ENCODE data around the gene MAP3K1. TPM values are rescaled to one million over a fixed set of nuclear protein-coding genes. Genes with fewer than 3 reads are reported as not detected.

MAP3K1 gene
- total and polyA plus RNA-seq, 5 donors from 2014 or later = 64.3 to 110 (median 81.1) TPM

DNA sequence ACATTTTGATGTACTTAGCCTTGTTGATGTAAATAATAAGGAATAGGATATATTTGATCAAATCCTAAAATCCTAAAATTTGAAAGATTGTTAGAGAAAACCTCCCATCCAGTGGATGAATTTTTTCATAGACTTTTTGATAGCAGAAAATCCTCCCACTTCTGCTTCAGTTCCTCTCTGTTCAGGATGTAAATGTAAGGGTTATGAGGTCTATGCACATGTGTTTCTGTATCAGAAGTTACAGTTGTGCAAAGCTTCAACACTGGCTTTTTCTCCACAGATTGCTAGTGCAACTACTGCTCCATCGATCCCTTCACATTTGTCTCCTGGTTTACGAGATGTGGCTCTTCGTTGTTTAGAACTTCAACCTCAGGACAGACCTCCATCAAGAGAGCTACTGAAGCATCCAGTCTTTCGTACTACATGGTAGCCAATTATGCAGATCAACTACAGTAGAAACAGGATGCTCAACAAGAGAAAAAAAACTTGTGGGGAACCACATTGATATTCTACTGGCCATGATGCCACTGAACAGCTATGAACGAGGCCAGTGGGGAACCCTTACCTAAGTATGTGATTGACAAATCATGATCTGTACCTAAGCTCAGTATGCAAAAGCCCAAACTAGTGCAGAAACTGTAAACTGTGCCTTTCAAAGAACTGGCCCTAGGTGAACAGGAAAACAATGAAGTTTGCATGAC is 78.1 kb downstream of the MAP3K1 start:
- Histone ChIP-seq H3K27ac (ENCODE audit: insufficient read depth, low read length, poor library complexity, severe bottlenecking) (no peak overlapping the region), H3K4me1 (ENCODE audit: control insufficient read depth, insufficient read depth, low read length, poor library complexity, severe bottlenecking) (peaks cover 2% of the 10 kb centered on the region), H3K36me3 (ENCODE audit: control insufficient read depth, insufficient read depth, low read length) (peaks cover 72% of the 10 kb centered on the region), H3K9me3 (ENCODE audit: control insufficient read depth in 2 of 2, low read length in 2 of 2) (no peaks in the 10 kb centered on the region), H3K4me3 (ENCODE audit: low read depth, low read length) (no peak overlapping the region), H3K27me3 (ENCODE audit: control insufficient read depth, insufficient read depth, low read length) (no peaks in the 10 kb centered on the region)
- Mint-ChIP-seq H3K36me3 (peaks cover 59% of the 10 kb centered on the region), H3K4me1 (peaks cover 12 to 31% (median 21%) of the 10 kb centered on the region in 4 donors), H3K4me3 (no peak overlapping the region), H3K27ac (peak overlapping the region in 2 of 3 donors; percentile 62 to 72), H3K9me3 (peaks cover 0 to 1% (median 0%) of the 10 kb centered on the region in 7 donors), H3K27me3 (no peaks in the 10 kb centered on the region)
- ATAC-seq (ENCODE audit: low read depth in 2 of 2) (peak in 1 of 2 donors; percentile 28), DNase-seq (no peak)

DNA sequence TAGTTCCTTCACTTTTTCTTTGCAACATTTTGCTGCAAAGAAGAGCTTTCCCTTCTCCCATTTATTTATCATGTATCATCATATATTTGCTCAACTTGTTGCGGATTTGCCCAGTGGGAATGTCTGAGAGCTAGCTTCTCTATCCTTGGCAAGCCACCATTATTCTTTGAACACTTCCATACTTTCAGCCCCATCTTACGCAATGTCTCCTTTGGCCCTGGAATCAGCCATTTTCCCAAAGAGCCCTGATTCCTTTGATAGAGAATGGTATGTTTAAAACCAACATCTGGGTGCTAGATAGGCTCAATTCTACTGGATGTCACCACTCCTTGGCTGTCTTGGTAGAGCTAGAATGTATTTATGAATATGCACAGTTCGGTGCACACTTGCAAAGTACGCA is 81.4 kb downstream of the MAP3K1 start:
- no peaks in the 10 kb centered on the region for H3K9me3 ChIP-seq (ENCODE audit: control insufficient read depth in 2 of 2, low read length in 2 of 2)
- H3K4me1 ChIP-seq (ENCODE audit: control insufficient read depth, insufficient read depth, low read length, poor library complexity, severe bottlenecking) = peaks cover 7% of the 10 kb centered on the region
- ATAC-seq (ENCODE audit: low read depth in 2 of 2) (no peak), DNase-seq (no peak)
- peaks cover 8 to 25% (median 10%) of the 10 kb centered on the region in 4 donors for H3K4me1 Mint-ChIP-seq
- H3K27me3 ChIP-seq (ENCODE audit: control insufficient read depth, insufficient read depth, low read length) = no peaks in the 10 kb centered on the region
- no peak overlapping the region for H3K27ac ChIP-seq (ENCODE audit: insufficient read depth, low read length, poor library complexity, severe bottlenecking)
- H3K4me3 Mint-ChIP-seq = peak overlapping the region in 1 of 4 donors; percentile 59
- no peaks in the 10 kb centered on the region for H3K27me3 Mint-ChIP-seq
- H3K9me3 Mint-ChIP-seq = peaks cover 0 to 1% (median 0%) of the 10 kb centered on the region in 7 donors
- peaks cover 35% of the 10 kb centered on the region for H3K36me3 Mint-ChIP-seq
- peak overlapping the region in 1 of 3 donors; percentile 10 for H3K27ac Mint-ChIP-seq
- H3K36me3 ChIP-seq (ENCODE audit: control insufficient read depth, insufficient read depth, low read length) = peaks cover 42% of the 10 kb centered on the region
- no peak overlapping the region for H3K4me3 ChIP-seq (ENCODE audit: low read depth, low read length)

DNA sequence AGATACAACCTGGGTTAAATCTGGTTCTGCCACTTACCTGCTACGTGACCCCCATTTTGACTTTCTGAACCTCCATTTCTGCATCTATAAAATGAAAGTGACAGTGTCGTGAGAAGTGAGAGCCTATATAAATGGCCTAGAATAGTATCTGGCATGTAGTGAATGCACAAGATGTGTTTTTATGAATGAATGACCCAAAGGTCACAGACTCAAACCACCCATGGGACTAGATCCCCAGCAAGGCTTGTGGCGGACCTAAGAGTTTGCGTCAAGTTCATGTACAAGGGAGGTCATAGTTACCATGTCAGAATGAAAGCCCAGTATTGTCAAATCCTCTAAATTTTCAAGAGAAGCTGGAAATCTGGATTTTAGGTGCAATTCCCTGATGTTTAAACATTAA is 82.9 kb downstream of the MAP3K1 start:
- no peaks in the 10 kb centered on the region for H3K9me3 ChIP-seq (ENCODE audit: control insufficient read depth in 2 of 2, low read length in 2 of 2)
- no peak overlapping the region for H3K27ac ChIP-seq (ENCODE audit: insufficient read depth, low read length, poor library complexity, severe bottlenecking)
- no peak for ATAC-seq (ENCODE audit: low read depth in 2 of 2)
- no peaks in the 10 kb centered on the region for H3K27me3 Mint-ChIP-seq
- H3K27ac Mint-ChIP-seq = peak overlapping the region in 2 of 3 donors; percentile 47 to 73
- peaks cover 5 to 21% (median 8%) of the 10 kb centered on the region in 4 donors for H3K4me1 Mint-ChIP-seq
- no peak for DNase-seq
- H3K9me3 Mint-ChIP-seq = peaks cover 0 to 1% (median 0%) of the 10 kb centered on the region in 7 donors
- H3K4me3 ChIP-seq (ENCODE audit: low read depth, low read length) = no peak overlapping the region
- H3K4me1 ChIP-seq (ENCODE audit: control insufficient read depth, insufficient read depth, low read length, poor library complexity, severe bottlenecking) = peaks cover 7% of the 10 kb centered on the region
- peaks cover 24% of the 10 kb centered on the region for H3K36me3 Mint-ChIP-seq
- peaks cover 33% of the 10 kb centered on the region for H3K36me3 ChIP-seq (ENCODE audit: control insufficient read depth, insufficient read depth, low read length)
- peak overlapping the region in 2 of 4 donors; percentile 22 to 53 for H3K4me3 Mint-ChIP-seq
- H3K27me3 ChIP-seq (ENCODE audit: control insufficient read depth, insufficient read depth, low read length) = no peaks in the 10 kb centered on the region

- peaks cover 7% of the 10 kb centered on the region for H3K4me1 ChIP-seq (ENCODE audit: control insufficient read depth, insufficient read depth, low read length, poor library complexity, severe bottlenecking)
- Mint-ChIP-seq H3K36me3 (peaks cover 11% of the 10 kb centered on the region), H3K4me1 (peaks cover 2 to 16% (median 4%) of the 10 kb centered on the region in 4 donors), H3K9me3 (peaks cover 0 to 1% (median 0%) of the 10 kb centered on the region in 7 donors), H3K27me3 (peaks cover 10% of the 10 kb centered on the region), H3K27ac (no peak overlapping the region), H3K4me3 (no peak overlapping the region)
- H3K4me3 ChIP-seq (ENCODE audit: low read depth, low read length) = no peak overlapping the region
- peaks cover 12% of the 10 kb centered on the region for H3K36me3 ChIP-seq (ENCODE audit: control insufficient read depth, insufficient read depth, low read length)
- H3K27ac ChIP-seq (ENCODE audit: insufficient read depth, low read length, poor library complexity, severe bottlenecking) = no peak overlapping the region
- ATAC-seq (ENCODE audit: low read depth in 2 of 2) = no peak
- H3K9me3 ChIP-seq (ENCODE audit: control insufficient read depth in 2 of 2, low read length in 2 of 2) = no peaks in the 10 kb centered on the region
- DNase-seq = no peak
- H3K27me3 ChIP-seq (ENCODE audit: control insufficient read depth, insufficient read depth, low read length) = peaks cover 3% of the 10 kb centered on the region
Observed at GRCh38 chr5:56900395-56900794, 85.0 kb downstream of the MAP3K1 start.

DNA sequence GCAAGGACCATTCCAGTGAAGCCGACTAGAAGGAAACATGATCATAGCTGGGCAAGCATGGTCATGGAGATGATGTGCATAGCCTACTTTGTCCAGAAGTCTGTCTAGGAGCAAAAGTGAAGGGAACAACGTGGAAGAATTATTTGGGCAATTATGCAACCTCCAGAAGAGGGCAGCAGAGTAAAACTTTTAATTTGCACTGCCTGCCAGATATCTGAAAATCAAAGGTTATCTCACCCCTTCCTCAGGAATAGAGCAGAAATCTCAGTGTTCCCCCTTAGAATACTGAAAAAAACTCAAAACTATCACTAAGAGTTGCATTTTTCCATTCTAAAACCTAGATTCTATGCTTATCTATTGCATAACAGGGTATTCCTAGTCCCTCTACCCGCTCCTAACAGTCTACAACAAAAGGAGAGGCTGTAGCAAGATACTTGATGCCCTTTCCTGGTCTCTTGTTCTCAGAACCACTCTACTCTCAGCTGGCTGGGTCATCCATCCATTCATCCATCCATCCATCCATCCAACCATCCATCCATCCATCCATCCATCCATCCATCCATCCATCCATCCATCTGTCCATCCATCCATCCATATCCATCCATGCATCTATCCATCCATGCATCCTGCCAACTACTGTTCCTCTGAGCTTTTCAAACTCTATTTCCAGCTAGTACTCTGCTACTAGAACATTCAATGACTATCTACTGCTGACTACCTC is 85.7 kb downstream of the MAP3K1 start:
- H3K4me1 ChIP-seq (ENCODE audit: control insufficient read depth, insufficient read depth, low read length, poor library complexity, severe bottlenecking) = peaks cover 7% of the 10 kb centered on the region
- peaks cover 3% of the 10 kb centered on the region for H3K27me3 ChIP-seq (ENCODE audit: control insufficient read depth, insufficient read depth, low read length)
- H3K4me3 ChIP-seq (ENCODE audit: low read depth, low read length) = no peak overlapping the region
- Mint-ChIP-seq H3K27ac (no peak overlapping the region), H3K27me3 (peaks cover 14% of the 10 kb centered on the region), H3K4me1 (peaks cover 0 to 16% (median 2%) of the 10 kb centered on the region in 4 donors), H3K4me3 (no peak overlapping the region), H3K9me3 (peaks cover 0 to 1% (median 0%) of the 10 kb centered on the region in 7 donors), H3K36me3 (peaks cover 8% of the 10 kb centered on the region)
- ATAC-seq (ENCODE audit: low read depth in 2 of 2) (peak; percentile 29 to 50), DNase-seq (peak; percentile 8 to 59 (median 57))
- no peak overlapping the region for H3K27ac ChIP-seq (ENCODE audit: insufficient read depth, low read length, poor library complexity, severe bottlenecking)
- no peaks in the 10 kb centered on the region for H3K9me3 ChIP-seq (ENCODE audit: control insufficient read depth in 2 of 2, low read length in 2 of 2)
- peaks cover 9% of the 10 kb centered on the region for H3K36me3 ChIP-seq (ENCODE audit: control insufficient read depth, insufficient read depth, low read length)

DNA sequence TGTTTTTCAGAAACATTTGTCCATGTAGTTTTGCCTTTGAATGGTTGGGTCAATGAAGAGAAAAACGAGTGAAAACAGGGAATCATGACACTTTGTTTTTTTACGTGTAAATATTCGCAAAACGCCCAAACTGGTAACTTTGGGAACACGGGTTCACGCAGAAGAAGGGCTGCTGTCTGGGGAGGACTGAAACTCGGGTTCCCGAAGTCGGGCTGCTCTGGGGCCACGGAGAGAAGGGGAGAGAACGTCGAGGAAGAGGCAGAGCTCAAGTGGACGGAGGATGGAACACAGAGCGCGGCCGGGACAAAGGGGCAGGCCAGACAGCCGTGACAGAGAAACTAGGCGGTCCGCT is 93.6 kb downstream of the MAP3K1 start:
- no peak for DNase-seq
- ATAC-seq (ENCODE audit: low read depth in 2 of 2) = peak; percentile 1 to 7

DNA sequence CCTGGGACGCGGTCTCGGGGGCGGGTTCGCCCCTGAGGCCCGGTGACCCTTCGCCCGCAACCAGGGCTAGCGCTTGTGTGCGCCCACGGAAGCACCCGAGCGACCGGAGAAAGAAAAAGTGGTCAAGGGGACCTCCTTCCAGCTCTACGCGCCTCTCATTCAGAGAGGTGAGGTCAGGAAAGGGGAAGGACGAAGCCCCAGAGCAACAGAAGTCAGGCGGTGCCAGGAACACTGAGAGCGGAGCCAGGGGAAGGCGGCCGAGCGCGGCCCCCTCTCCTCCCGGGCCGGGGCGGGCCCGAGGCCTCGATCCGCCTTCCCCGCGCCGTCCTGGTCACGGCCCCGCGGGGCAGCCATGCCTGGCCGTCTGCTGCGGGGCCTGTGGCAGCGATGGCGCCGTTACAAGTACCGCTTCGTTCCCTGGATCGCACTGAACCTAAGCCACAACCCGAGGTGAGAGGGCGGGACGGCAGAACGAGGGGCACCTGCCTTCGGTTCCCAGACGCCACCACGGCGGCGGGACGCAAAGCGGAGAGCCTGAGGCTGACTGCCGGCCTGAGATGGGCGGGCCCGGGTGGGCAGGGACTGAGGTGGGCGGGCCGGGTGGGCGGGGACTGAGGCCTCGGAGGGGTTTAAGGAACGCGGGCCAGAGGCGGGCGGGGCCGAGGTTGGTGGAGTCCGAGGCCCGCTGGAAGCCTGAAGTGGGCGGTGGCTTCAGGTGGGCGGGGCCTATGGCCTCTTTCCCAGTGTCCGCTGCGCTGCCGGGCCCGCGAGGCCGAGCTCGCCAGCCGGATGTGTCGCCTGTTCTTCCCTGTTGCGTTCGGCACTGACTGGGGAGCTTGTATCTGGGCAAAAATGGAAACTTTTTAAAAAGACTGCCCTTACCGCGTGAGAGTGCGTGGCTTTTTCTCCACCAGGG is 94.2 kb downstream of the MAP3K1 start, which contains the start of gene SETD9:
Gene SETD9, plus strand, starts transcription at position 303 of the 916 bp plus-strand sequence. Its CDS starts 50 bp downstream, at position 353.
- peak within 1 kb of the TSS; percentile 65 for H3K27ac ChIP-seq (ENCODE audit: insufficient read depth, low read length, poor library complexity, severe bottlenecking)
- peak; percentile 74 to 96 (median 85) for DNase-seq
- Mint-ChIP-seq H3K27me3 (peaks cover 16% of the 10 kb centered on the region), H3K27ac (peak within 1 kb of the TSS; percentile 84 to 93 (median 87)), H3K36me3 (peaks cover 3% of the 10 kb centered on the region), H3K4me3 (peak within 1 kb of the TSS; percentile 86 to 98 (median 92)), H3K9me3 (peaks cover 0 to 3% (median 0%) of the 10 kb centered on the region in 7 donors), H3K4me1 (peaks cover 8 to 22% (median 18%) of the 10 kb centered on the region in 4 donors)
- H3K4me3 ChIP-seq (ENCODE audit: low read depth, low read length) = peak within 1 kb of the TSS; percentile 96
- no peaks in the 10 kb centered on the region for H3K36me3 ChIP-seq (ENCODE audit: control insufficient read depth, insufficient read depth, low read length)
- no peaks in the 10 kb centered on the region for H3K9me3 ChIP-seq (ENCODE audit: control insufficient read depth in 2 of 2, low read length in 2 of 2)
- H3K4me1 ChIP-seq (ENCODE audit: control insufficient read depth, insufficient read depth, low read length, poor library complexity, severe bottlenecking) = peaks cover 26% of the 10 kb centered on the region
- ATAC-seq (ENCODE audit: low read depth in 2 of 2) = peak; percentile 81 to 86
- peaks cover 3% of the 10 kb centered on the region for H3K27me3 ChIP-seq (ENCODE audit: control insufficient read depth, insufficient read depth, low read length)

More for the DNA sequence above, 93.6 kb downstream of the MAP3K1 start:
- Mint-ChIP-seq H3K27ac (peak overlapping the region; percentile 83 to 93 (median 87)), H3K27me3 (peaks cover 20% of the 10 kb centered on the region), H3K4me3 (peak overlapping the region; percentile 86 to 98 (median 92)), H3K9me3 (peaks cover 0 to 3% (median 0%) of the 10 kb centered on the region in 7 donors), H3K4me1 (peaks cover 8 to 22% (median 18%) of the 10 kb centered on the region in 4 donors), H3K36me3 (peaks cover 2% of the 10 kb centered on the region)
- Histone ChIP-seq H3K36me3 (ENCODE audit: control insufficient read depth, insufficient read depth, low read length) (no peaks in the 10 kb centered on the region), H3K9me3 (ENCODE audit: control insufficient read depth in 2 of 2, low read length in 2 of 2) (no peaks in the 10 kb centered on the region), H3K27me3 (ENCODE audit: control insufficient read depth, insufficient read depth, low read length) (peaks cover 3% of the 10 kb centered on the region), H3K27ac (ENCODE audit: insufficient read depth, low read length, poor library complexity, severe bottlenecking) (peak overlapping the region; percentile 65), H3K4me1 (ENCODE audit: control insufficient read depth, insufficient read depth, low read length, poor library complexity, severe bottlenecking) (peaks cover 26% of the 10 kb centered on the region), H3K4me3 (ENCODE audit: low read depth, low read length) (peak overlapping the region; percentile 55)
